ENCODE results near the gene SPNS1.

Gene SPNS1

DNA sequence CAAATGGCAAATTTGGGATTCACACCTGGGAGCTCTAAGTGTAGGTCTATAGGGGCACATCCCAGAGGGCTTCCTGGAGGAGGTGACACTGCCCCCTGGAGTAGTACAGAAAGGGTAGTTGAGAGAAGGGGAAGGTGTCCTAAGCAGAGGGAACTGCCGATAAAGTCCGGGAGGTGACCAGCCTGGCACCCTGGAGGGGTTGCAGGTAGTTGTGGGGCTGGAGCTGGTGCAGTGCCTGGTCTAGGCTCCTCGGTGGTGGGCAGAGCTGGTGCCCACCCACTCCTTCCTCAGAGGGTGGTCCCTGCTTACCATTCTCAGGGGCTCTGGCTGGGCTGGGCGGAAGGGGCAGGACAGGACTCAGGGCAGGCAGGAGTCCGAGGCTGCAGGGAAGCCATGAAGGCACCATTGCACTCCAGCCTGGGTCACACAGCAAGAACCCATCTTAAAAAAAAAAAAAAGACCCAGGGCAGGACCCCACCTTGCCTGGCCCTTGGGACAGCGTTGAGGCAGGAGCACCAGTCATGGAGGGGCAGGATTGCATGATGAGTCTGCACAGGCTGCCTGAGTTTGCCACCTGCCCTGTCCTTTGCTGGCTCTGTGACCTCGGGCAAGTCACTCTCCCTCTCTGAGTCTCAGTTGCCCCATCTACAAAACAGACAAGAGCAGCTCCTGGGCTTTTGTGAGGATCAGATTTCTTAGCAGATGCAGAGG is 54.0 kb downstream of the SPNS1 start:
- H3K4me3 ChIP-seq (ENCODE audit: low read length) = no peak overlapping the region
- DNase-seq (ENCODE audit: low read depth) = no peak
- no peak for TF ChIP-seq CTCF (IDR thresholded peaks at IDR 0.05; ENCODE audit: insufficient read depth, low read depth, low read length, missing control alignments)

DNA sequence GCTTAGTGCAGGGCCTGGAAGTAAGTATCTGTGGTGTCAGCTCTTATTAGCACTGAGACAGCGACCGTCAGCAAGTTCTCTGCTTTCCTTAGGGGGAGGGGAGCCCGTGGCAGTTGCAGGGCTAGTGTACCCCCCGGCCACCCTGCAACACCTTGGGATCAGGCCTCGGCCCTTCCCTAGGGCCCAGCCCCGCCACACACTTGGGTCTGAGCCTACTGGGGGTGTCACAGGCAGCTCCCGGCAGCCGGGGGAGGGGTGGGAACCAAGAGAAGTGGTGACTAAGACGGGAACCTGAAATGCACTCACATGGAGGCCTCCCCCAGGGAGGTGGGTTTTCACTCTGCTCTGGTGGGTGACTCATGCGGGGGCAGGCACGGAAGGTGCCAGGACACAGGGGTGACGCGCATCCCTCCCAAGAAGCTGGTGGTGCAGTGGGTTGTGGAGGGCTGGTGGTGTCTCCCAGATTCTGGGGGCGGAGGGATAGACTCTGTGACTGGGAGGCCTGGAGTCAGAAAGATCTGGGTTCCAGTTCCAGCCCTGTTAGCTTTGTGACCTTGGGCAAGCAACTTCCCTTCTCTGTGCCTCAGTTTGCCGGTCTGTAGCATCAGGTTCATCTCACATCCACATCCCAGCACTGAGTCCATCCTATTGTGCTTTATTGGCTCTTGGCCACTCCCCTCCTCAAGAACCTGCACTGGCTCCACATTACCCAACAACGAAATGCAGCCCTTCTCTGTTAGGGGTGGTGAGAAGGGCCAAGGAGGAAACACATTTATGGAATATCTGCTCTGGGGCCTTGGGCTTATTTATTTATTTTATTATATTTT is 54.8 kb downstream of the SPNS1 start:
- TF ChIP-seq CTCF (IDR thresholded peaks at IDR 0.05; ENCODE audit: insufficient read depth, low read depth, low read length, missing control alignments) = no peak
- no peak overlapping the region for H3K4me3 ChIP-seq (ENCODE audit: low read length)
- peak; percentile 92 for DNase-seq (ENCODE audit: low read depth)

GRCh38 chr16:29030086-29030840 is 55.7 kb downstream of the SPNS1 start:
- TF ChIP-seq CTCF (IDR thresholded peaks at IDR 0.05; ENCODE audit: insufficient read depth, low read depth, low read length, missing control alignments) = no peak
- no peak for DNase-seq (ENCODE audit: low read depth)
- no peak overlapping the region for H3K4me3 ChIP-seq (ENCODE audit: low read length)

Measured in epithelial cell of esophagus (primary cell).